NCI-H1105 treated with DMSO at 0.1 percent for 48 hours (cell line): ENCODE measurements around the gene RSRC1.
"Not testable (repeated sequence)": the region's sequence is repeated elsewhere in the genome, so short reads cannot be mapped to it uniquely, and the experiment has no call there.

Source experiments
- DNase-seq: peaks from one replicate; lab custom pipeline; 2025; lab: John Stamatoyannopoulos, UW

Gene RSRC1

GRCh38 chr3:158404131-158404718 is 294.3 kb downstream of the RSRC1 start:
- no peak for DNase-seq

GRCh38 chr3:158405507-158405906 is 295.6 kb downstream of the RSRC1 start:
- DNase-seq: peak; percentile 46

- no peak for DNase-seq
These were observed 298.1 kb downstream of the RSRC1 start for GRCh38 chr3:158407844-158408517.

- not testable (repeated sequence) for DNase-seq
These were observed 298.6 kb downstream of the RSRC1 start for GRCh38 chr3:158408518-158408897.

- no peak for DNase-seq
These were observed 308.1 kb downstream of the RSRC1 start for GRCh38 chr3:158418035-158418434.

- DNase-seq: no peak
These were observed 310.1 kb downstream of the RSRC1 start for GRCh38 chr3:158419820-158420653.

- DNase-seq: no peak
These were observed 310.9 kb downstream of the RSRC1 start for GRCh38 chr3:158420654-158421396.

- DNase-seq: peak; percentile 16
These were observed 320.6 kb downstream of the RSRC1 start for GRCh38 chr3:158430448-158430847.

GRCh38 chr3:158430968-158431367 is 321.1 kb downstream of the RSRC1 start:
- no peak for DNase-seq

GRCh38 chr3:158431829-158432228 is 321.9 kb downstream of the RSRC1 start:
- DNase-seq: no peak

GRCh38 chr3:158434412-158435038 is 324.6 kb downstream of the RSRC1 start:
- peak; percentile 66 for DNase-seq

- no peak for DNase-seq
These were observed 333.7 kb downstream of the RSRC1 start for GRCh38 chr3:158443632-158444031.

GRCh38 chr3:158447408-158447807 is 337.5 kb downstream of the RSRC1 start:
- no peak for DNase-seq

GRCh38 chr3:158451405-158452055 is 341.6 kb downstream of the RSRC1 start:
- no peak for DNase-seq

- DNase-seq: no peak
These were observed 342.4 kb downstream of the RSRC1 start for GRCh38 chr3:158452334-158452733.

- DNase-seq: no peak
These were observed 343.1 kb downstream of the RSRC1 start for GRCh38 chr3:158453004-158453403.

GRCh38 chr3:158453865-158454264 is 344.0 kb downstream of the RSRC1 start:
- no peak for DNase-seq

GRCh38 chr3:158455406-158455805 is 345.5 kb downstream of the RSRC1 start:
- DNase-seq: no peak

- peak; percentile 49 for DNase-seq
These were observed 346.2 kb downstream of the RSRC1 start for GRCh38 chr3:158456114-158456513.

GRCh38 chr3:158458464-158458863 is 348.6 kb downstream of the RSRC1 start:
- DNase-seq: peak; percentile 97

GRCh38 chr3:158460926-158461325 is 351.0 kb downstream of the RSRC1 start:
- DNase-seq: no peak
